GM04504 (cell line): ENCODE measurements around the gene PARP15.

Source experiments
- DNase-seq: peaks from one replicate; pipeline ENCODE4 v3.0.0-alpha.2; 2012; ENCODE audit warnings: low read depth

The PARP15 gene

DNA sequence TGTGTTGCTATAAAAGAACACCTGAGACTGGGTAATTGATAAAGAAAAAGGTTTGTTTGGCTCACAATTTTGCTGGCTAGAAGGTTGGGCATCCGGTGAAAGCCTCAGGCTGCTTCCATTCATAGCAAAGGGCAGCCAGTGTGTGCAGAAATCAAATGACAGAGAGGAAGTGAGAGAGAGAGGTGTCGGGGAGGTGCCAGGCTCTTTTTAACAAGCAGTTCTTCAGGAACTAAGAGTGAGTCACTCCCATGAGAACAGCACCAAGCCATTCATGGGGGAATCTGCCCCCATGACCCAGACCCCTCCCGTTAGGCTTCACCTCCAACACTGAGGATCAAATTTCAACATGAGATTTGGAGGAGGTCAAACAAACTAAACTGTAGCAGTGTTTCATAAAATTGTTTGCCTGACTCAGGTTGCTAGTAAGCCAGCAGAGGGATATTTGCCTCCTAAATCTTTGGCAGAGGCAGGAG lies 4.5 kb upstream of the PARP15 start:
- DNase-seq = peak; percentile 11

DNA sequence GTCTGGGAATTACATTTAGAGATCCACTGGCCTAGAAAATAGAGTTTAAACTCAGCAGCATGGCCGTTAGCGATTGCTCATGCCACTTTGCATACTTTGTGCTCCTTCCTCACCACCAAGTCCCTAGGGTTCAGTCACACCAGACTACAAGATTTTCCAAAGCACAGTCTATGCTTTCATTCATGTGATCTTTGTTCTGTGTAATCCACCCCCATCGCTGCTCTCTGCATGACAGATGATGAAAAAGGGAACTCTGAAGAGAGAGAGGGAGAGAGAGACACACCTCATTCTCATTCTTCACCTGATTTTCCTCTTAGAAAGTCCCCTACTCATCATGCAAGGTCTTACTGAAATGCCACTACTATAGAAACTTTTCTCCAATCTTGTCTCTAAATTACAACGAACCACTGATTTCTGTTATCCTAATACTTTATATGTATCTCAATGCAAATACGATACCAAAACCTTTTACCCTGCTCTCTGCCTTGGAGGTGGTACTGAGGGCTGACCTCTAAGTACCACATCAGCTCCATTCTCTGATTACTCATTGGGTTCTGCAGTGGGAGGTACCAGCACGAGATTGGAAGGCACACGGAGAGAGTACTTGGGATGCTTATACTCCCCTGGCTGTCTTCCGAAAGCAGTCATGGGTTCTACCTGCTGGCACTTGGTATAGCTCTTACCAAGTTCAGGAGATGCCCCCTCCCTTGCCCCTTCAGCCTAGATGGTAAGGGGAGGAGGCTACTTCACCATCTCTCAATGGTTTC lies 1.1 kb upstream of the PARP15 start:
- DNase-seq = no peak

DNA sequence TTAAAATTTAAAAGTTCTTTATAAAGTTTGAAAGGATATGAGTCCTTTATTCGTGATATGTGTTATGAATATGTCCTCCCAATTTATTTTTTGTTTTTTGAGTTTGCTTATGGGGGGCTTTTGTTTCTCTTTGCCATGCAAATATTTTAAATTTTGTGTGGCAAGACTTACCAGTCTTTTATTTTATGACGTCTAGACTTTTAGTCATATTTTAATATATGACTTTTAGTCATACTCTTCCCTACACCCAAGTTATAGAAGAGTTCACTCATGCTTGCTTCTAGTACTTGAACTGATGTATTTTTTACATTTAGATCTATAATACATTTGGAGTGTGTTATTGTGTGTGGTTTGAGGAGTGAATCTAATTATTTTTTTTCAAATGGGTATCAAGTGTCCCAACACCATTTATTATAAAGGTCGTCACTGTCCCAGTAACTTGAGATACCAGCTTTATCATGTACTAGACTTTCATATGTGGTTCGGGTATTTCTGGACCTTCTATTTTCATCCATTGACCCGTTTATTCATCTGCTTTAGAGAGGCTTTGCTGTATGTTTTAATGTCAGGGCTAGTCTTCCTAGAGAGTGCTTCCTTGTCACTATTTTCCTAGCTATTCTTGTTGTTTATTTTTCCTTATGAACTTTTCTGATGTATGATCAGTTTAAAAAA lies 755 bp downstream of the PARP15 start:
- no peak for DNase-seq

DNA sequence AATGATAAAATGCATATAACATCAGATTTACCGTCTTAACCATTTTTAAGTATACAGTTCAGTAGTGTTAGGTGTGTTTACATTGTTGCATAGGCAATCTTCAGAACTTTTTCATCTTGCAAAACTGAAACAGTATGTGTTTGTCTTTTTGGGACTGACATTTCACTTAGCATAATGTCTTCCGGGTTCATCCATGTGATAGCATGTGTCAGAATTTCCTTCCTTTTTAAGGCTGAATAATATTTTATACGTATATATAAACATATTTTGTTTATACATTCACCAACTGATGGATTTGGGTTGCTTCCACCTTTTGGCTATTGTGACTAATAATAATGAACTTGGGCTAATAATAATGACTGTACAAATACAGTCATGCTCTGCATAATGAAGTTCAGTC lies 3.0 kb downstream of the PARP15 start:
- no peak for DNase-seq

DNA sequence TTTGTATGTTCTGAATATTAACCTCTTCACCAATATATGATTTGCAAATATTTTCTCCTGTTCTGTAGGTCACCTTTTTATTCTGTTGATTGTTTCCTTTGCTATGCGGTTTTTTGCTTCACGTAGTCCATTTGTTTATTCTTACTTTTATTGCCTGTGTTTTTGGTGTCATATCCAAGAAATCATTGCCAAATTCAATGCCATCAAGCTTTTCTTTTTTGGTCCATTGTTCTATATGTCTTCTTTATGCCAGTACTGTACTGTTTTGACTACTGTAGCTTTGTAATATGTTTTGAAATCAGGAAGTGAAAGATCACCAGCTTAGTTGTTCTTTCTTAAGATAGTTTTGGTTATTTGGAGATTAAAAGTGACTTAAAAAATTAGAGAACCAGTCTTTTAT lies 4.2 kb downstream of the PARP15 start:
- DNase-seq = no peak

DNA sequence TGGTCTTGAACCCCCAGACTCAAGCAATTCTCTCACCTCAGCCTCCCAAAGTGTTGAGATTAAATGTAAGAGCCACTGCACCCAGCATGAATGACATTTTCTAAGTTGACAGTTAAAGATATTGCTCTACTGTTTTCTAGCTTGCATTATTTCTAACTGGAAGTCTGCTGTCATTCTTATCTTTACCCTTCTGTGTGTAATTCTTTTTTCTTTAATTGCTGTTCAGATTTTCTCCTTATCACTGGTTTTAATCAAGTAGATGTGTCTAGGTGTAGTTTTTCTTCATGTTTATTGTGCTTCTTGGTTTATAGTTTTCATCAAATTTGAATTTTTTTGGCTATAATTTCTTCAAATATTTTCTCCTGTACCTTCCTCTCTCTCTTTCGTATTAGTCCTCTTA lies 4.9 kb downstream of the PARP15 start:
- DNase-seq = no peak

DNA sequence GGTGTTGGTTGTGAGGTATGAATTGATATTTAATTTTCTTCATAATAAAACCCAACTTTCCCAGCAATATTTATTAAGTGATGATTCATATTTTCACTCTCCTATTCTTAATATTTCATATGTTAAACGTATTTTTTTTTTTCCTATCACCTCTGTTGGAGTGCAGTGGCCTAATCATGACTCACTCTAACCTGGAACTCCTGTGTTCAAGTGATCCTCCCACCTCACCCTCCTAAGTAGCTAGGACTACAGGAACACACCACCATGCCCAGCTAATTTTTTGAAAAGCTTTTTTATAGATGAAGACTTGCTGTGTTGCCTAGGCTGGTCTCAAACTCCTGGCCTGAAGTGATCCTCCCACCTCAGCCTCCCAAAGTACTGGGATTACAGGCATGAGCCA lies 8.6 kb downstream of the PARP15 start:
- no peak for DNase-seq

DNA sequence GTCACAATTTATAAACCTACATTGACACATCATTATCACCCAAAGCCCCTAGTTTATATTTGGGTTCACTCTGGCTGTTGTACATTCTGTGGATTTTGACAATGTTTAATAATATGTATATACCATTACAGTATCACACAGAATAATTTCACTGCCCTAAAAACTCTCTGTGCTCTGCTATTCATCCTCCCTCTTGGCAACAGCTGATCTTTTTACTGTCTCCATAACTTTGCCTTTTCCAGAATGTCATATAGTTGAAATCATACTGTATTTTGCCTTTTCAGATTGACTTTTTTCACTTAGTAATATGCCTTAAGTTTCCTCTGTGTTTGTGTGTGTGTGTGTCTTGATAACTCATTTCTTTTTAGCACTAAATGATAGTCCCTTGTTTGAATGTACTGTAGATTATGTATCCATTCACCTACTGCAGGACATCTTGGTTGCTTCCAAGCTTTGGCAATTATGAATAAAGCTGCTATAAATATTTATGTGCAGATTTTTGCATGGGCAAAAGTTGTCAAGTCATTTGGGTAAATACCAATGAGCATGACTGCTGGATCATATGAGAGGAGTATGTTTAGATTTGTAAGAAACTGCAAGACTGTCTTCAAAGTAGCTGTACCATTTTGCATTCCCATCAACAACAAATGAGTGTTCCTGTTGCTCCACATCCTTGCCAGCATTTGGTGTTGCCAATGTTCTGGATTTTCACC lies 9.5 kb downstream of the PARP15 start:
- DNase-seq = no peak

DNA sequence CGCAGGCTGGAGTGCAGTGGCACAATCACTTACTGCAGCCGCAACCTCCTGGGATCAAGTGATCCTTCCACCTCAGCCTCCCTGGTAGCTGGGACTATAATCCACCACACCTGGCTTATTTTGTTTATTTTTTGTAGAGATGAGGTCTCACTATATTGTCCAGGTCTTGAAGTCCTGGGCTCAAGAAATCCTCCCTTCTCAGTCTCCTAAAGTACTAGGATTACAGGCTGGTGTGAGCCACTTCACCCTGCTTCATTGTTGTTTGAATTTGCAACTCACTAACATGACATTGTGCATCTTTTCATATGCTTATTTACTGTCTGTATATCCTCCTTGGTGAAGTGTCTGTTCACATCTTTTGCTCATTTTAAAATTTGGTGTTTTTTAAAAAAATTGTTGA lies 10.1 kb downstream of the PARP15 start:
- no peak for DNase-seq

DNA sequence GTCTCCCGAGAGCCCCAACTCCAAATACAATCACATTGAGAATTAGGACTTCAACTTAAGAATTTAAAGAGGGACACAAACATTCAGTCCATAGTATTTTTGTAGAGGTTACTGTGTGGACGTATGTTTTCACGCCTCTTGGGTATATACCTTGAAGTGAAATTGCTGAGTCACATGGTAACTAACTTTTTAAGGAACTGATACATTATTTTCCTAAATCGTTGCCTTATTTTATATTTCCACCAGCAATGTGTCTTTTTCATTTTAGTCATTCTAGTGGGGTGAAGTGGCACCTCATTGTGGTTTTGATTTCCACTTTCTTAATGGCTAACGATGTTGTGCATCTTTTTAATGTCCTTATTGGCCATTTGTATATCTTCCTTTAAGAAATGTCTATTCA lies 11.8 kb downstream of the PARP15 start:
- no peak for DNase-seq

DNA sequence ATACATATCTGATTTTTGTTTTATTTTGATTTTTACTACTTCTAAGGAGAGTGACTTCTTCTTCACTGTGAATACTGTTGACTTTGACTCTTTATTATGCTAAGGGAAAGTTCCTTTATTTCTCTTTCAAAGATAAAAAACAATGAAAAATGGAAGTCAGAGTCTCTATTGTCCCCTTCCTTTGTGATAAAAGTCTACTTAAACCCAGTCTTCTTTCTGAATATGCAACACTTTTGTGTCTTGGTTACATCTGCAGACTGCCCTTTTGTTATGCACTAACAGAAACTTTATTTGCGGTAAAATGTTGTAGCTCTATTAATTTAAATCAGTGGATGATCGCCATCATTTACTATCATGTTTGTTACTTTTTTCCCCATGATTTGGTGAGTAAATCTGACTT lies 13.2 kb downstream of the PARP15 start:
- no peak for DNase-seq

DNA sequence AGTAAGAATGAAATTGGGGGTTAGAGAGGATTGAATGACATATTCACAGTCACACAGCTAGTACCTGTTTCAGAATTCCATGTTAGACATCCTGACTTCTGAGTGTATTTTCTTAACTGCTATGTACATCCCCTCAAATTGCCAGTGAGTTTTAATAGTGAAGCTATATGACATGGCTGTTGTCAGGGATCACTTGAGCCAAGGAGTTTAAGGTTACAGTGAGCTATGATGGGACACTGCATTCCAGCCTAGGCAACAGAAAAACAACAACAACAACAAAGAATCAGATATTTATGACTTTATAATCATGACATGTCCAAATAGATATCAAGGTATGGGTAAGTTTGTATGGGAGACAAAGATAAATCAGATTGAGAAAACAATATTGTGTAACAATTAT lies 16.6 kb downstream of the PARP15 start:
- DNase-seq = no peak

DNA sequence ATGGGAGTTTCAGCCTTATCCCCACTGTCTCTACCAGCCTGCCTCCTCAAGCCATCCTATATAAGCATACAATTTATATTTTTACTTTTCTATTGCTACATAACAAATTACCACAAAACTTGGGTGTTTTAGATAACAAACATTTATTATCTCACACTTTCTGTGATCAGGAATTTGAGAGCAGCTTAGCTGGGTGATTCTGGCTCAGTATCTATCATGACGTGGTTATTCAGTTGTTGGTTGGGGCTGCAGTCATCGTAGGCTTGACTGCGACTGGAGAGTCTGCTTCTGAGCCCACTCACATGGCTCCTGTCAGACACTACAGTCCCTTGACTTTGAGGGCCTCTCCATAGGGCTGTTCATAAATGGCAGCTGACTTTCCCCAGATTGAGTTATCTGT lies 20.7 kb downstream of the PARP15 start:
- no peak for DNase-seq

DNA sequence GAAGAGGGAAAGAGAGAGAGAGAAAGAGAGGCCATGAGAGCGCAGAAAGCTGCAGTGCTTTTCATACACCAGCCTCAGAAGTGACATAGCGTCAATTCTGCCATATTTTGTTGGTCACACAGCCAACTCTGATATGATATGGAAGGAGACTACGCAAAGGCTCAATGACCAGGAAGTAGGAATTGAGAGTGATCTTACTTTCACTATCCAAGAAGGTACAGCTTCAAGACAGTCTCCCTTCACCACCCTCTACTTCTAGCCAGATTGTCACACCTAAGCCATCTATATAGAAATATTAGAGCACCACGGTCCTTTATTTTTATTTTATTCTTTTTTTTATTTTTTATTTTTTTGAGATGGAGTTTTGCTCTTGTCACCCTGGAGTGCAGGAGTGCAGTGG lies 21.1 kb downstream of the PARP15 start:
- no peak for DNase-seq

DNA sequence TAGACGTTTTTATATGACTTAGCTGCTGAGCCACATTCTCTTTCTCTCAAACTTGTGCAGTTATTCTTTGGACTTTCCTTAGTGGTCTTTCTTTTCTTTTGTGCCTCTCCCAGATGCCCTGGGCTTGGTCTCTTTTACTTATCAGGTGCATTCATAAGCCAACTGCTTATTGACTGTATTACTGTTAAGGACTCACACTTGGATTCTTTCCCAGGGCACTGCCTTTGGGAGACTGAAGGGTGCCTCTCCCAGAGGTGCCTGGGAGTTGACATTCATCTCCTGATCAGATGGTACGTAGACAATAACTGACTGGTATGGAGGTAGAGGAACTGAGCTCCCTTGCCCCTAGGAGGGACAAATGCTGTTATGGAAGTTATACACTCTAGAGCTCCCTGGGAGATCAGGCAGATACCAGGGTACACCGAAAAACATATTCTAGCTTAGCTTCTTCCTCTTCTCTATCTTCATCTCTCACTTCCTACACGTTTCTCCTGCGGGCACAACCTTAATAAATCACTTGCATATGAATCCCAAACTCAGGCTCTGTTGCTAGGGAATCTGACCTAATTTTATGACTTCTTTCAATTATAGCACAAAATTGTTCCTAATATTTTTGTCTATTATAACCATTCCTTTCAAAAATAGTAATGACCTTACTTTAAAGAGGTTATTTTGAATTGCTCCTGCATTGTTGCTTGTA lies 24.7 kb downstream of the PARP15 start:
- DNase-seq = no peak

DNA sequence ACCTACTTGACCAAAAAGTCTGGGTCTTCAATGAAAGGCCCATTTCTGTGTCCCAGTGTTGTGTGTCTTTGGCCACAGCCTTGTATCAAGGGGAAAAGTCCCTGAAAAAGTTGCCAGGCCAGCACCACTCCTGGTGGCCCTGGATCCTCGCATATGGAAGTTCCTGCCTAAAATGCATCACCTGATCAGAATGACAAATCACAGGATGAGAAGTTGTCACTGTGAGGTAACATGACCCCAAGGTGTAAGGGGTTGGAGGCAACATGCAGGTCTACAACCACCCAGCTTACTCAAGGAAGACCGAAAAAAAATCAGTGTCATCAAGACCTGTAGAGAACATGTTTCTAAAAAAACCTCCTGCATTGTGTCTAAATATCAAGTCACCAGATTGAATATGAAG lies 25.6 kb downstream of the PARP15 start:
- no peak for DNase-seq

DNA sequence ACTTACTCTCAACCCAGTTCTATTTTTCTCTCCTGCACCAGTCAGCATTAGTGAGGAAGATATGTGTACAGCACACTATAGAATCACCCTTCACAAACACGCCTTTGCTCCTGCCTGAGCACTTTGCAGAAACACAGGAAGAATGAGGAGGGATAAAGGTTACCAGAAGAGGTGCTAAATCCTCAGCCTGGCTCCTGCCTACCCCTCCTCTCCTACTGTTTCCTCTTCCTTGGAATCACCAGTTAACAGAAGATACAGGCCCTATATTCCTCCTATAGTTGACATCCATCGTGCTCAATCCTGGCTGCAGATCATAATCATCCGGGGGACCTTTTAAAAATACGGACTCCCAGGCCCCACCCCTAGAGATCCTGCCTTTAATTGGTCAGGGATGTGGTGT lies 28.9 kb downstream of the PARP15 start:
- no peak for DNase-seq

DNA sequence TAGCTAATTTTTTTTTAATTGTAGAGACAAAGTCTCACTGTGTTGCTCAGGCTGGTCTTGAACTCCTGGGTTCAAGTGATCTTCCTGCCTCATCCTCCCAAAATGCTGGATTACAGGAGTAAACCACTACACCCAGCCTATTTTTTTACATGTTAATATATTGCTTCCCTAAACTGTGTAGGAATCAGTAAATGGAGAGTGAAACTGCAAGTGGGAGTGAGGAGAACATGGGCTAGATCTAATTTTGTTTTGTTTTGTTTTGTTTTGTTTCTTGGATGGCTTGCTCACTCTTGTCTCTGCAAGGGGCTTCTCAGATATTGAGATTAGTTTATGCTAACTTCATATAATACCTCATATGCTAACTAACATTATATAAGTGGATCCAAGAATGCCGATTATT lies 31.5 kb downstream of the PARP15 start:
- DNase-seq = no peak

DNA sequence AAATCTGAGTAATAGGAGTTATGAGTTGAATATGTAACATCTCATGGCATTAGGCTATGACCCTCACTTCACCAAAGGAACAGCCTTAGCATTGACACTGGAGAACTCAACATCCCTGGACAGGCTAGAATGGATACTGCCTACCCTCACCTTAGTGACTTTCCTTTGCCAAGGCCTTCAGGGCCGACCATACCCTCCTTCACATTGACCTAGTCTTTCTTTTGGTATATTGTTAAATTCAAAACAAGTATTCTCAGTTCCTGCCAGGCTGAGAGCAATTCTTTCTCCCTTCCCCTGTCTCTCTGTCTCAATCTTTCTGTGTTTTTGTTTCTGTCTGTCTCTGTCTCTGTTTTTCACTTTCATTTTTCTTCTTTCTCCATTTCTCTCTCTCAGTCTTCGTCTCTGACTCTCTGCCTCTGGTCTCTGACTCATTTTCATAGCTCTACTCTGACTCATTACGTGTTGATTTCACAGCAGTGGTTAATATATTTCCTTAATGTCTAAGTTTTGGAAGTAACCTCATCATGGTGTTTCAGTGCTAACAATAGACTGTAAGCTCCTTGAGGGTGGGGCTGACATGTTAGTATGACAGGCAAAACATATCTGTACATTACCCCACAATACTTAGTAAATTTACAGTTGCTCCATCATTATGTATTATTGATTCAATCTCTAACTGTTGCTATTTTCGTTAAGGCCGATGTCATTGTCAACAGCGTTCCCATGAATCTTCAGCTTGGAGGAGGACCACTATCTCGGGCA lies 32.5 kb downstream of the PARP15 start:
- DNase-seq = peak; percentile 35

DNA sequence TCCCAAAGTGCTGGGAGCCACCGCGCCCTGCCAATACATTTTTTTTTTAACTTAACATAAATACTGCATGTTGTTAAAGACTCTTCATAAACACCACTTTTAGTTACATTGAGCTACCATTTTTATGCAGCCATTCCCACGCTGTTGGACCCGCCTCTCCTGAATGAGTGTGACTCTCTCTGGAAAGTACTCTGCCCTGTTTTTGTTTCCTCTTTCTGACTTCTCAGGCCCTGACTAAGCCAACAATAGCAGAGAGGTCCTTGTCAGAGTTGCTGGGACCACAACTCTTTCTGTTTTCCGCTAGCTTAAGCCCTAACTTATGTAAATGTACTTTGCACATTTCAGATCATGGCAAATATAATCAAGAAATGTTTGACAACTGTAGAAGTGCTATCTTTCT lies 35.2 kb downstream of the PARP15 start:
- no peak for DNase-seq

DNA sequence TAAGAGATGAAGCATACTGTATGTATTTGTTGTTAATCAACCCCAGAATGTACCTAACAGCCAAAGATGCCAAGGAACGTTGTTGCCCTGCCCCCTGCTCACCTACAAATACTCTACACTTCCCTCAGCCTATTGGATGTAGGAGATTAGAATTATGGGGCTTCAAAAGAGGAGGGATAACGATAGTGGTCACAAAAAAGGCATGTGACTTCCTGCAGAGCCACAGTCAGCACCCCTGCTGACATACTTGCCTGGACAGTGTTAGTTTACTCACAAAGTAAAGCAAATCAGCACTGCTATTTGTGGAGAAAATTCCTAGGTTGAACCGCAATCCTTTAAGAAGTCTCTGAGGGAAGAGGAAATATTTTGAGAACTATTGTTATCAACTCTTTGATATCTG lies 37.9 kb downstream of the PARP15 start:
- DNase-seq = no peak

DNA sequence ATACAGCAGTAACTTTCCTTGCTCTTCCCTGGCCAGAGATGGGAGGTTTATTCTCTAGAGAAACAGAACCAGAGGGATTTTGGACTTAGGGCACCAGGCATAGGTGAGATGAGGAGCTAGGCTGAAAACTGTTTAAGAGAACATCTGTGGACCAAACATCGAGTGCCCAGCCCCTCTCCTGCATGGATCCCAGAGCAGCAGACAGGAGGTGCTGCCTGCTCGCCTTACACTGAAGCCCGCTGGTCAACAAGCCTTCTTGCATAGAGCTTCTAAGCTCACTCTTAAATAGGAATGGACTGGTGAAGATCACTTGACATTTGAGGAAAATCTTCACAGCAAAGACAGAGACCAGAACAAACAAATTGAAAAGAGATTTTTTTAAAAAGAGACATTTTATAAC lies 41.2 kb downstream of the PARP15 start:
- no peak for DNase-seq
